Transverse colon (tissue), 4 donors: ENCODE data around the gene ATP9A.
"Not testable (repeated sequence)": the region's sequence is repeated elsewhere in the genome, so short reads cannot be mapped to it uniquely, and the experiment has no call there.

Source experiments
- CTCF ChIP-seq, 5 experiments: fragments of 200-600 bp in 3 of 5; fragments of 450-650 bp in 2 of 5; sonication (generic) in 3 of 5; IDR thresholded peaks; 1 replicate in 2 of 5; 2 replicates in 3 of 5; pipeline ENCODE4 v1.5.1; 2016 to 2017; ENCODE audit warnings: antibody characterized with exemption in 5 of 5, inconsistent platforms in 3 of 5, mild to moderate bottlenecking in 2 of 5, moderate library complexity in 1 of 5
- POLR2AphosphoS5 ChIP-seq, 3 donors: sonication (generic); formaldehyde crosslinking; IDR thresholded peaks; one replicate each; pipeline ENCODE4 v1.6.1; 2016; ENCODE audit warnings: antibody characterized with exemption in 3 of 3

GRCh38 chr20:51778229-51778759 is 10.1 kb upstream of the ATP9A start:
- not testable (repeated sequence) for TF ChIP-seq CTCF, POLR2AphosphoS5 (IDR thresholded peaks at IDR 0.05)
